Ovary (tissue), 9 donors: ENCODE data around the gene TPK1. TPM values are rescaled to one million over a fixed set of nuclear protein-coding genes. Genes with fewer than 3 reads are reported as not detected.

ENCODE experiments used
- DNase-seq, 5 donors: peaks; one replicate each; pipeline ENCODE4 v3.0.0-alpha.2; 2019 to 2020
- H3K27ac ChIP-seq, 2 donors: fragments of 200-600 bp; one replicate each; pipeline versions ENCODE4 v1.5.1 to v1.8.0; 2019 to 2022
- H3K27me3 ChIP-seq: fragments of 200-600 bp; one replicate; pipeline ENCODE4 v1.8.0; 2022
- H3K36me3 ChIP-seq: fragments of 200-600 bp; sonication (generic); one replicate; pipeline ENCODE4 v1.5.1; 2019
- H3K4me1 ChIP-seq: one replicate; pipeline ENCODE4 v1.8.1; 2013; ENCODE audit warnings: mild to moderate bottlenecking, moderate library complexity; ENCODE audit not compliant: insufficient read depth
- H3K4me3 ChIP-seq: fragments of 200-600 bp; sonication (generic); one replicate; pipeline ENCODE4 v1.5.1; 2017
- H3K9me3 ChIP-seq, 2 donors: fragments of 200-600 bp in 1 of 2; sonication (generic) in 1 of 2; one replicate each; pipeline versions ENCODE4 v1.5.1 to v1.8.1; 2013 to 2019; ENCODE audit warnings: mild to moderate bottlenecking in 1 of 2, moderate library complexity in 1 of 2
- EP300 ChIP-seq: sonication (generic); formaldehyde crosslinking; IDR thresholded peaks from one replicate; pipeline ENCODE4 v1.6.1; 2017; ENCODE audit warnings: antibody characterized with exemption
- POLR2A ChIP-seq: fragments of 450-650 bp; IDR thresholded peaks from one replicate; pipeline ENCODE4 v1.6.1; 2017; ENCODE audit warnings: antibody characterized with exemption, mild to moderate bottlenecking, moderate library complexity
- WGBS, 3 donors: extraction: QIAGEN DNeasy Blood & Tissue Kit in 1 of 3; methylation state at CpG; one replicate each; pipeline versions ENCODE4 v1.1.5 to v1.1.7; 2013 to 2017; 5-methylcytosine and 5-hydroxymethylcytosine counted together
- intact Hi-C, 4 donors: fragments of 100-400 bp; cut with DNase I; formaldehyde crosslinking; loops; one replicate each; pipeline versions ENCODE4 v1.11.0 to v1.15.1; 2022 to 2023
- polyA plus RNA-seq, 2 donors: library from polyadenylated mRNA; stranded (reverse); fragments of 200-250 nt in 1 of 2; fragments of 350-450 nt in 1 of 2; fragmentation: Illumina TruSeq in 1 of 2; extraction: RNeasy Lipid Tissue Mini Kit (QIAGEN cat#74804) in 1 of 2; gene quantifications; one replicate each; pipeline ENCODE4 v1.2.3, GENCODE V29; 2013 to 2014
- total RNA-seq, 7 donors: library from RNA; depleted of rRNA in 2 of 7; stranded (reverse); fragments of >200 nt in 2 of 7; fragmentation: NEBNext Ultra II Directional in 3 of 7; extraction: Animal tissue kit (Norgen Biotek cat#: 25700) in 3 of 7; gene quantifications; one replicate each; pipeline versions ENCODE4 v1.1.0 to v1.2.4, GENCODE V29; 2016 to 2023
- TF ChIP-seq, protein P1 (sequence below), 3 donors: fragments of 450-650 bp in 2 of 3; fragments of 200-600 bp in 1 of 3; IDR thresholded peaks; one replicate each; pipeline versions ENCODE4 v1.5.1 to v1.8.0; 2016 to 2022; ENCODE audit warnings: antibody characterized with exemption in 3 of 3, mild to moderate bottlenecking in 1 of 3
- donor health status: DM: no; HTN: no; CAD: no; lungs with moderate emphysema.
- donor health status: DM: no; HTN: no; CAD: no.
- donor health status: Bipolar disorder and iron deficiency.
- donor health status: DM: yes; HTN: yes; CAD: no.
- donor health status: DM: no; HTN: no; CAD: no.
- donor health status: DM: yes; HTN: yes; CAD: no.

The TPK1 gene
- total and polyA plus RNA-seq, 9 donors = 3.2 to 13.1 (median 4.6) TPM

- 71 to 77% (median 75%) methylated on average over 1 of the region's 1 CpG for WGBS, 3 donors
- DNase-seq = no peak
- no peaks in the 10 kb centered on the region for H3K36me3 ChIP-seq
- no peaks in the 10 kb centered on the region for H3K9me3 ChIP-seq
- no peak overlapping the region for H3K27ac ChIP-seq
- intact Hi-C loops = no loop called here
- H3K4me3 ChIP-seq = no peak overlapping the region
- no peaks in the 10 kb centered on the region for H3K27me3 ChIP-seq
- H3K4me1 ChIP-seq = no peaks in the 10 kb centered on the region
- TF ChIP-seq, protein P1, sequence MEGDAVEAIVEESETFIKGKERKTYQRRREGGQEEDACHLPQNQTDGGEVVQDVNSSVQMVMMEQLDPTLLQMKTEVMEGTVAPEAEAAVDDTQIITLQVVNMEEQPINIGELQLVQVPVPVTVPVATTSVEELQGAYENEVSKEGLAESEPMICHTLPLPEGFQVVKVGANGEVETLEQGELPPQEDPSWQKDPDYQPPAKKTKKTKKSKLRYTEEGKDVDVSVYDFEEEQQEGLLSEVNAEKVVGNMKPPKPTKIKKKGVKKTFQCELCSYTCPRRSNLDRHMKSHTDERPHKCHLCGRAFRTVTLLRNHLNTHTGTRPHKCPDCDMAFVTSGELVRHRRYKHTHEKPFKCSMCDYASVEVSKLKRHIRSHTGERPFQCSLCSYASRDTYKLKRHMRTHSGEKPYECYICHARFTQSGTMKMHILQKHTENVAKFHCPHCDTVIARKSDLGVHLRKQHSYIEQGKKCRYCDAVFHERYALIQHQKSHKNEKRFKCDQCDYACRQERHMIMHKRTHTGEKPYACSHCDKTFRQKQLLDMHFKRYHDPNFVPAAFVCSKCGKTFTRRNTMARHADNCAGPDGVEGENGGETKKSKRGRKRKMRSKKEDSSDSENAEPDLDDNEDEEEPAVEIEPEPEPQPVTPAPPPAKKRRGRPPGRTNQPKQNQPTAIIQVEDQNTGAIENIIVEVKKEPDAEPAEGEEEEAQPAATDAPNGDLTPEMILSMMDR (IDR thresholded peaks at IDR 0.05) = no peak
- no peak for TF ChIP-seq POLR2A
- no peak for TF ChIP-seq EP300
Observed at GRCh38 chr7:144848078-144848477, 12.2 kb upstream of the TPK1 start.

DNA sequence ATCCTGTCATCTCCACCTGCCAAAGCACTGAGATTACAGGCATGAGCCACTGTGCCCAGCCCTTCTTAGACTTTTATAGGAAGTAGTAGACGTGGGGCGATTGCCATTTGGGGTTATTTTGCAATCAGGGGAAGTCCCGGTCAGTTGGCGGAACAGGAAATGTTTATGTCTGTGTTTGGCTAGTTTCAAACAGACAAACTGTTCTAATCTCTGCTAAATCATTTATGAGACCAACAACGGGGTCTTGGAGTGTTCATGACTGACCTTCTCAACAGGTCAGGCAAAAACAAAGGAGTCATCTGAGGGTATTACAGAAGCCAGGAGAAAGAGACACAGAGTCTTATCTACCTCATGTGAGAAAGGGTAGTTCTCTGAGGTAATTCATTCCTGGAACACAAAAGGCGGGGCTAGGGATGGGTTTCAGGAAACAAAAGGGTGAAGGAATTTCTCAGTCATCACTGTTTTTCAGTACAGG, 6.6 kb upstream of the TPK1 start:
- Histone ChIP-seq H3K27me3 (no peaks in the 10 kb centered on the region), H3K4me1 (no peaks in the 10 kb centered on the region), H3K27ac (no peak overlapping the region), H3K9me3 (no peaks in the 10 kb centered on the region), H3K4me3 (no peak overlapping the region), H3K36me3 (no peaks in the 10 kb centered on the region)
- DNase-seq = no peak
- intact Hi-C loops = no loop called here
- 65 to 76% (median 66%) methylated on average over 6 of the region's 6 CpGs for WGBS, 3 donors
- TF ChIP-seq, protein P1 (IDR thresholded peaks at IDR 0.05) = no peak
- no peak for TF ChIP-seq EP300

GRCh38 chr7:144836545-144836842, 641 bp upstream of the TPK1 start:
- H3K4me1 ChIP-seq = peaks cover 3% of the 10 kb centered on the region
- TF ChIP-seq EP300 = no peak
- TF ChIP-seq, protein P1 (IDR thresholded peaks at IDR 0.05) = no peak
- no peak for TF ChIP-seq POLR2A
- peak overlapping the region; percentile 64 for H3K4me3 ChIP-seq
- H3K27me3 ChIP-seq = no peaks in the 10 kb centered on the region
- H3K9me3 ChIP-seq = no peaks in the 10 kb centered on the region
- intact Hi-C loops = no loop called here
- H3K36me3 ChIP-seq = no peaks in the 10 kb centered on the region
- peak overlapping the region in 1 of 2 donors; percentile 95 for H3K27ac ChIP-seq
- DNase-seq = no peak
- WGBS, 3 donors = 88 to 92% (median 91%) methylated on average over 12 of the region's 12 CpGs

GRCh38 chr7:144835155-144835611, 670 bp downstream of the TPK1 start:
- peak overlapping the region; percentile 64 for H3K4me3 ChIP-seq
- intact Hi-C loops = no loop called here
- peaks cover 4% of the 10 kb centered on the region for H3K4me1 ChIP-seq
- H3K36me3 ChIP-seq = no peaks in the 10 kb centered on the region
- no peaks in the 10 kb centered on the region for H3K9me3 ChIP-seq
- TF ChIP-seq, protein P1 (IDR thresholded peaks at IDR 0.05) = no peak
- peak overlapping the region; percentile 91 to 95 for H3K27ac ChIP-seq
- H3K27me3 ChIP-seq = no peaks in the 10 kb centered on the region
- peak; percentile 20 to 53 (median 50) for DNase-seq
- 0% methylated on average over 25 of the region's 25 CpGs for WGBS, 3 donors
